Uterus (tissue), 4 donors: ENCODE results near the gene RTEL1. TPM values are rescaled to one million over a fixed set of nuclear protein-coding genes. Genes with fewer than 3 reads are reported as not detected.

Experiments used
- DNase-seq, 2 donors: peaks; one replicate each; pipeline ENCODE4 v3.0.0-alpha.2; 2019 to 2020
- H3K27ac ChIP-seq, 2 donors: fragments of 200-600 bp; sonication (generic); 1 replicate in 1 of 2; 2 replicates in 1 of 2; pipeline ENCODE4 v1.5.1; 2016 to 2018
- H3K27me3 ChIP-seq, 2 donors: fragments of 200-600 bp; sonication (generic); one replicate each; pipeline ENCODE4 v1.5.1; 2018 to 2019; ENCODE audit warnings: control low read depth in 1 of 2
- H3K36me3 ChIP-seq, 2 donors: fragments of 200-600 bp; sonication (generic); one replicate each; pipeline ENCODE4 v1.5.1; 2019; ENCODE audit warnings: control low read depth in 1 of 2
- H3K4me1 ChIP-seq, 2 donors: fragments of 200-600 bp; sonication (generic); one replicate each; pipeline ENCODE4 v1.5.1; 2018 to 2019; ENCODE audit warnings: control low read depth in 1 of 2
- H3K4me3 ChIP-seq, 2 donors: fragments of 200-600 bp; sonication (generic); 1 replicate in 1 of 2; 2 replicates in 1 of 2; pipeline ENCODE4 v1.5.1; 2018 to 2019; ENCODE audit warnings: mild to moderate bottlenecking in 1 of 2
- H3K9me3 ChIP-seq, 2 donors: fragments of 200-600 bp; sonication (generic); one replicate each; pipeline ENCODE4 v1.5.1; 2019; ENCODE audit warnings: control low read depth in 1 of 2
- CTCF ChIP-seq, 4 experiments: fragments of 200-600 bp in 2 of 4; fragments of 450-650 bp in 2 of 4; sonication (generic) in 2 of 4; IDR thresholded peaks; one replicate each; pipeline ENCODE4 v1.5.1; 2016 to 2019; ENCODE audit warnings: antibody characterized with exemption in 4 of 4, mild to moderate bottlenecking in 2 of 4, moderate library complexity in 1 of 4
- POLR2A ChIP-seq, 2 donors: fragments of 450-650 bp; IDR thresholded peaks; one replicate each; pipeline ENCODE4 v1.6.1; 2016; ENCODE audit warnings: antibody characterized with exemption in 2 of 2, mild to moderate bottlenecking in 1 of 2, moderate library complexity in 1 of 2
- intact Hi-C: fragments of 100-400 bp; cut with DNase I; formaldehyde crosslinking; loops from one replicate; pipeline ENCODE4 v1.15.1; 2023; ENCODE audit warnings: low total_unique reads
- total RNA-seq, 4 donors: library from RNA; depleted of rRNA in 3 of 4; stranded (reverse); fragments of >200 nt in 3 of 4; gene quantifications; one replicate each; pipeline versions ENCODE4 v1.1.0 to v1.2.4, GENCODE V29; 2014 to 2023
- donor health status: DM: yes; HTN: yes; CAD: no.

RTEL1 gene
- total RNA-seq, 4 donors from 2014 or later, result 17.4 to 56.5 (median 26.6) TPM

GRCh38 chr20:63705232-63706026 is 47.3 kb downstream of the RTEL1 start:
- Histone ChIP-seq H3K4me1 (peaks cover 6 to 8% of the 10 kb centered on the region in 2 donors), H3K9me3 (no peaks in the 10 kb centered on the region), H3K27me3 (no peaks in the 10 kb centered on the region), H3K36me3 (no peaks in the 10 kb centered on the region), H3K4me3 (no peak overlapping the region), H3K27ac (no peak overlapping the region)
- DNase-seq, result no peak
- intact Hi-C loops, result no loop called here
- TF ChIP-seq POLR2A (IDR thresholded peaks at IDR 0.05), result no peak
- TF ChIP-seq CTCF (IDR thresholded peaks at IDR 0.05), result no peak

- H3K27ac ChIP-seq, result no peak overlapping the region
- no peak for DNase-seq
- no peaks in the 10 kb centered on the region for H3K36me3 ChIP-seq
Measured at GRCh38 chr20:63706027-63706695, 48.0 kb downstream of the RTEL1 start.

GRCh38 chr20:63706852-63707557 is 48.9 kb downstream of the RTEL1 start:
- H3K9me3 ChIP-seq, result no peaks in the 10 kb centered on the region
- H3K27me3 ChIP-seq, result no peaks in the 10 kb centered on the region
- H3K36me3 ChIP-seq, result no peaks in the 10 kb centered on the region
- TF ChIP-seq CTCF (IDR thresholded peaks at IDR 0.05) (no peak), POLR2A (IDR thresholded peaks at IDR 0.05) (no peak)
- DNase-seq, result peak; percentile 36 to 44
- peak overlapping the region; percentile 40 to 87 for H3K4me3 ChIP-seq
- peak overlapping the region; percentile 73 to 94 for H3K27ac ChIP-seq
- intact Hi-C loops, result no loop called here
- H3K4me1 ChIP-seq, result peaks cover 6 to 8% of the 10 kb centered on the region in 2 donors

More at GRCh38 chr20:63706027-63706695, 48.0 kb downstream of the RTEL1 start:
- intact Hi-C loops, result no loop called here
- Histone ChIP-seq H3K4me1 (peaks cover 6 to 8% of the 10 kb centered on the region in 2 donors), H3K27me3 (no peaks in the 10 kb centered on the region), H3K9me3 (no peaks in the 10 kb centered on the region), H3K4me3 (no peak overlapping the region)
- TF ChIP-seq CTCF (IDR thresholded peaks at IDR 0.05), result no peak
- TF ChIP-seq POLR2A (IDR thresholded peaks at IDR 0.05), result no peak

DNA sequence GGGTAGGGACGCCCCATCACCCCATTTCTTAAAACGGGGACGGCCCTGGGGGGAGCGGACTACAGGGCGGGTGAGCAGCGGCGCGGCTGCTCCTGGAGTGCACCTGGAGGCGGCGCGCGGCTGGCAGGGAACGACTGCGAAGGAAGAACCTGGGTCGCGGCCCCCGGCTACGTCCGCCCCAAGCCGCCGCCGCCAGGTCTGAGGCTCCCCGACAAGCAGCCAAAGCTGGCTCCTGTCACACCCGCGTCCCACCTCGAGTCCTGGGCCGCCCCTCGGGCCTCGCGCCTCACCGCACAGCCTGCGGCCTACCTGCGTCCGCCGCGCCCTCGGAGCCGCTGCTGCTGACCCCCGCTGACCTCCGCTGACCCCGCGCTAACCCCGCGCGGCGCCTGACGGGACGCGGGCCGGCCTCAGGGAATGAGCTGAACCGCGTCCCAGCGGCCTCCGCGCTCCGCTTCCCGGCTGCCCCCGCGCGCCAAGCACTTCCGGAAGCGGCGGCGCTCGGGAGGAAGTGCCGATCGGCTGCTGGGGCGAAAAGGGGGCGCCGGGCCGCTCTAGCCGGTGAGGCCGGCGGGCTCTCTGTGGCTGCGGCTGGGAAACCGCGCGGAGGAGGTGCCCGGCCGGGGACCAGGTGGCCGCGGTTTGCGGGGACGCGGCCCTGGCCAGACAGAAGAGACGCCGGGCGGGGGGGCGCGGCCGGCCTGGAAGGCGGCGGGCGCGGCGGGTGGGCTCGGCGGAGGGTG is 49.6 kb downstream of the RTEL1 start, which contains the start of the genes ARFRP1 and ZGPAT:
Gene ARFRP1, minus strand, starts transcription at position 419 of the 743 bp plus-strand sequence. CDS start 885 bp downstream, outside the sequence.
Gene ZGPAT, plus strand, starts transcription at position 482 of the 743 bp plus-strand sequence. CDS start 542 bp downstream, outside the sequence.
- DNase-seq, result peak; percentile 85 to 90
- Histone ChIP-seq H3K4me1 (peaks cover 6 to 8% of the 10 kb centered on the region in 2 donors), H3K27me3 (no peaks in the 10 kb centered on the region), H3K27ac (peak within 1 kb of the TSS; percentile 73 to 94), H3K4me3 (peak within 1 kb of the TSS; percentile 40 to 87), H3K36me3 (no peaks in the 10 kb centered on the region), H3K9me3 (no peaks in the 10 kb centered on the region)
- intact Hi-C loops, result no loop called here
- TF ChIP-seq POLR2A (IDR thresholded peaks at IDR 0.05) (peak; percentile 25 to 66), CTCF (IDR thresholded peaks at IDR 0.05) (peak in 1 of 4 experiments; percentile 43)
